Measurements from ENCODE around the gene FOXC1. TPM values are rescaled to one million over a fixed set of nuclear protein-coding genes. Genes with fewer than 3 reads are reported as not detected.

FOXC1 gene
- polyA plus RNA-seq, 2 of the 4 experiments (the other 2 are of a cell fraction): 3.4 to 4.7 TPM

DNA sequence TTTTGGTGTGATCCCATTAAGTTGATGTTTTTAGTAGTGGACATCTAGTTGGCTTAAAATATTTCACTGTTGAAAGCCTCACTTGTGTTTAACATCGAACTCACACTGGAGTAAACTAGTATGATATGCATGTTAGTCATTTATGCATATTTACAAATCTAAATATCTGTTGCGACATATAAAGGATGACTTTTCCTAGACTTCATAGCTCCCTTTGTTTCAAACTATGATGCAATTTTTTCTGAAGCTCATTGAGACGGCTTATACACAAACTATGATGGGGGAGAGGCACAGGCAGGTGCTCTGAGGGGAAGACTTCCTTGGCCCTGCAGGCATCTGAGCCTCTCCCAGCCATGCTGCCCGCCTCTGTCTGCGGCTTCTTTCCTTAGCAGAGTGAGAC lies 11.8 kb upstream of the FOXC1 start (continued):
- no peak for TF ChIP-seq RCOR1 (IDR thresholded peaks at IDR 0.05; ENCODE audit: low read depth, low read length)
- no peak for TF ChIP-seq MYC (IDR thresholded peaks at IDR 0.05; ENCODE audit: borderline replicate concordance, low read length)
- TF ChIP-seq, protein P1, sequence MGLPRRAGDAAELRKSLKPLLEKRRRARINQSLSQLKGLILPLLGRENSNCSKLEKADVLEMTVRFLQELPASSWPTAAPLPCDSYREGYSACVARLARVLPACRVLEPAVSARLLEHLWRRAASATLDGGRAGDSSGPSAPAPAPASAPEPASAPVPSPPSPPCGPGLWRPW (IDR thresholded peaks at IDR 0.05): no peak
- peak; percentile 21; the same call in 1 of the 2 replicates for TF ChIP-seq JUNB (IDR thresholded peaks at IDR 0.05)
- no peak for TF ChIP-seq MAX (IDR thresholded peaks at IDR 0.05)
- TF ChIP-seq KDM5A (IDR thresholded peaks at IDR 0.05): no peak
- TF ChIP-seq MAFK (IDR thresholded peaks at IDR 0.05; ENCODE audit: partially characterized antibody): no peak

GRCh38 chr6:1598433-1598832 lies 11.3 kb upstream of the FOXC1 start:
- Histone ChIP-seq H3K4me3 (no peak overlapping the region), H3K4me1 (peaks cover 18% of the 10 kb centered on the region), H3K27ac (no peak overlapping the region), H3K9me3 (no peaks in the 10 kb centered on the region), H3K4me2 (no peak overlapping the region)
- TF ChIP-seq USF2 (IDR thresholded peaks at IDR 0.05) (no peak), CHD4 (IDR thresholded peaks at IDR 0.05; ENCODE audit: borderline replicate concordance) (no peak), TFCP2L1 (CRISPR knock-in tag; IDR thresholded peaks at IDR 0.05) (no peak), MAFK (IDR thresholded peaks at IDR 0.05; ENCODE audit: partially characterized antibody) (no peak), NR3C1 (IDR thresholded peaks at IDR 0.05) (no peak), HDAC2 (IDR thresholded peaks at IDR 0.05) (no peak), KDM5A (IDR thresholded peaks at IDR 0.05) (no peak), BHLHE40 (IDR thresholded peaks at IDR 0.05; ENCODE audit: low read depth, low read length) (no peak), RARB (CRISPR knock-in tag; IDR thresholded peaks at IDR 0.05) (no peak), SMC3 (IDR thresholded peaks at IDR 0.05) (no peak), KDM1A (IDR thresholded peaks at IDR 0.05; ENCODE audit: low read depth) (no peak), CBX8 (IDR thresholded peaks at IDR 0.05) (no peak)
- TF ChIP-seq, protein P1 (IDR thresholded peaks at IDR 0.05): no peak
- TF ChIP-seq, protein P2, sequence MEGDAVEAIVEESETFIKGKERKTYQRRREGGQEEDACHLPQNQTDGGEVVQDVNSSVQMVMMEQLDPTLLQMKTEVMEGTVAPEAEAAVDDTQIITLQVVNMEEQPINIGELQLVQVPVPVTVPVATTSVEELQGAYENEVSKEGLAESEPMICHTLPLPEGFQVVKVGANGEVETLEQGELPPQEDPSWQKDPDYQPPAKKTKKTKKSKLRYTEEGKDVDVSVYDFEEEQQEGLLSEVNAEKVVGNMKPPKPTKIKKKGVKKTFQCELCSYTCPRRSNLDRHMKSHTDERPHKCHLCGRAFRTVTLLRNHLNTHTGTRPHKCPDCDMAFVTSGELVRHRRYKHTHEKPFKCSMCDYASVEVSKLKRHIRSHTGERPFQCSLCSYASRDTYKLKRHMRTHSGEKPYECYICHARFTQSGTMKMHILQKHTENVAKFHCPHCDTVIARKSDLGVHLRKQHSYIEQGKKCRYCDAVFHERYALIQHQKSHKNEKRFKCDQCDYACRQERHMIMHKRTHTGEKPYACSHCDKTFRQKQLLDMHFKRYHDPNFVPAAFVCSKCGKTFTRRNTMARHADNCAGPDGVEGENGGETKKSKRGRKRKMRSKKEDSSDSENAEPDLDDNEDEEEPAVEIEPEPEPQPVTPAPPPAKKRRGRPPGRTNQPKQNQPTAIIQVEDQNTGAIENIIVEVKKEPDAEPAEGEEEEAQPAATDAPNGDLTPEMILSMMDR (IDR thresholded peaks at IDR 0.05): no peak
- TF ChIP-seq, protein P3, sequence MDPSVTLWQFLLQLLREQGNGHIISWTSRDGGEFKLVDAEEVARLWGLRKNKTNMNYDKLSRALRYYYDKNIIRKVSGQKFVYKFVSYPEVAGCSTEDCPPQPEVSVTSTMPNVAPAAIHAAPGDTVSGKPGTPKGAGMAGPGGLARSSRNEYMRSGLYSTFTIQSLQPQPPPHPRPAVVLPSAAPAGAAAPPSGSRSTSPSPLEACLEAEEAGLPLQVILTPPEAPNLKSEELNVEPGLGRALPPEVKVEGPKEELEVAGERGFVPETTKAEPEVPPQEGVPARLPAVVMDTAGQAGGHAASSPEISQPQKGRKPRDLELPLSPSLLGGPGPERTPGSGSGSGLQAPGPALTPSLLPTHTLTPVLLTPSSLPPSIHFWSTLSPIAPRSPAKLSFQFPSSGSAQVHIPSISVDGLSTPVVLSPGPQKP (IDR thresholded peaks at IDR 0.05; ENCODE audit: low read depth, low read length): no peak
- ATAC-seq (no peak), FAIRE-seq (no peak), DNase-seq (ENCODE audit: low read depth in 1 of 2, low spot score in 1 of 2) (no peak)
- ChIA-PET CTCF (interaction anchor here (1.3 to 4.8 kb wide), 9 partner anchors 11 to 1152 kb away, joined by 4 to 49 read pairs (median 8); partner anchors contain the start of genes FOXC1 and MYLK4), POLR2A (no interaction called here)
- WGBS (ENCODE audit: missing lambda C conversion rate): 81% methylated on average over 10 of the region's 10 CpGs

DNA sequence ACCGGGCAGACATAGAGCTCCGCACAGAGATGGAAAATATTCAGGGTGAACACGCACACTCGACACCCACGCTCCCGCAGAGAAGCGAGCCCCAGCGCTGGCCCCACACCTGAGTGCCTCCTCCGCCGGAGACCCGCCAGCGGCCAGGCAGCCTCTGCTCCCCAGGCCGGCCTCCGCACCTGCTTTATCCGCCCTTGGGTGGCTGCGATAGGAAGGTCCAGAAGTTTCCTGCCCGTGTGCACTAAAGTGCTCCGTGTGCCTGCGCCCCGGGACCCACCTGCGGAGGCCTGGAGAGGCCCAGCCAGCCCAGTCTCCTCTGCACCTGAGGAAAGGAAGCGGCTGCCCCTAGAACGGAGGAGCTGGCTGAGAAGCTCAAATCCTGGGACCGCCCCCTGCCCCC lies 10.8 kb upstream of the FOXC1 start:
- Histone ChIP-seq H3K4me3 (no peak overlapping the region), H3K4me2 (no peak overlapping the region), H3K27ac (no peak overlapping the region), H3K4me1 (peaks cover 18% of the 10 kb centered on the region), H3K9me3 (no peaks in the 10 kb centered on the region)
- POLR2A ChIA-PET: no interaction called here
- 93% methylated on average over 15 of the region's 24 CpGs for WGBS (ENCODE audit: missing lambda C conversion rate)
- no peak for ATAC-seq
- CTCF ChIA-PET: interaction anchor here (1.3 to 4.8 kb wide), 8 partner anchors 11 to 1151 kb away, joined by 4 to 49 read pairs (median 7); partner anchors contain the start of genes FOXC1 and MYLK4
- no peak for FAIRE-seq
- no peak for TF ChIP-seq ZSCAN20 (CRISPR knock-in tag; IDR thresholded peaks at IDR 0.05)
- no peak for TF ChIP-seq CHD2 (IDR thresholded peaks at IDR 0.05; ENCODE audit: low read length, partially characterized antibody)
- no peak for TF ChIP-seq MYC (IDR thresholded peaks at IDR 0.05; ENCODE audit: borderline replicate concordance, low read length)
- DNase-seq (ENCODE audit: low read depth in 1 of 2, low spot score in 1 of 2): no peak
